H1 (cell line): ENCODE measurements around the gene CCDC71L. TPM values are rescaled to one million over a fixed set of nuclear protein-coding genes. Genes with fewer than 3 reads are reported as not detected.

ENCODE experiments used
- CTCF ChIA-PET: fragments of 300-600 bp; sonication (Branson Sonifier 250); formaldehyde crosslinking; loops from one replicate; lab custom pipeline; 2021; ENCODE audit not compliant: partially characterized antibody; lab: Charles Lee
- POLR2A ChIA-PET: fragments of 300-600 bp; sonication (Branson Sonifier 250); formaldehyde crosslinking; loops from one replicate; lab custom pipeline; 2021; ENCODE audit warnings: inconsistent platforms; ENCODE audit not compliant: partially characterized antibody; lab: Charles Lee
- DNase-seq, 2 experiments: peaks; one replicate each; pipeline versions ENCODE4 v3.0.0 to v3.0.0-alpha.2; 2010 to 2022; ENCODE audit warnings: low spot score in 2 of 2, low read depth in 1 of 2, mixed read lengths in 1 of 2
- FAIRE-seq: peaks from 2 replicates; lab custom pipeline; 2011; peaks lifted over from hg19 to GRCh38; lab: Jason Lieb, UNC
- H2AFZ ChIP-seq: 2 replicates; pipeline ENCODE4 v1.8.1; 2012; ENCODE audit warnings: low read length, inconsistent platforms
- H2AK5ac ChIP-seq: 2 replicates; pipeline ENCODE4 v1.6.1; 2013; ENCODE audit warnings: low read depth, low read length
- H2BK120ac ChIP-seq: replicated peaks from 2 replicates; pipeline ENCODE3; 2013; ENCODE audit warnings: low read depth, low read length, inconsistent platforms
- H2BK12ac ChIP-seq: 2 replicates; pipeline ENCODE4 v1.6.1; 2013; ENCODE audit warnings: low read depth, low read length
- H2BK15ac ChIP-seq: 2 replicates; pipeline ENCODE4 v1.6.1; 2013; ENCODE audit warnings: low read length
- H2BK20ac ChIP-seq: 2 replicates; pipeline ENCODE4 v1.6.1; 2013; ENCODE audit warnings: low read length
- H2BK5ac ChIP-seq: 2 replicates; pipeline ENCODE4 v1.6.1; 2013; ENCODE audit warnings: low read depth, low read length
- H3K14ac ChIP-seq: 2 replicates; pipeline ENCODE4 v1.6.1; 2013; ENCODE audit warnings: inconsistent platforms; ENCODE audit not compliant: insufficient read length
- H3K18ac ChIP-seq: 2 replicates; pipeline ENCODE4 v1.6.1; 2013; ENCODE audit warnings: low read length; ENCODE audit errors: extremely low read depth
- H3K23ac ChIP-seq: 2 replicates; pipeline ENCODE4 v1.6.1; 2013; ENCODE audit warnings: inconsistent platforms; ENCODE audit not compliant: insufficient read length
- H3K23me2 ChIP-seq: 2 replicates; pipeline ENCODE4 v1.6.1; 2013; ENCODE audit warnings: low read depth, low read length
- H3K27ac ChIP-seq: 2 replicates; pipeline ENCODE4 v1.6.1; 2011; ENCODE audit warnings: low read depth, low read length, inconsistent platforms
- H3K27me3 ChIP-seq, 4 experiments: replicated peaks in 1 of 4; 1 replicate in 1 of 4; 2 replicates in 3 of 4; pipeline versions ENCODE4 v1.6.1 to v1.8.1; 2011 to 2013; ENCODE audit warnings: low read length in 3 of 4, mild to moderate bottlenecking in 3 of 4, inconsistent platforms in 2 of 4, mixed read lengths in 2 of 4, moderate library complexity in 1 of 4; ENCODE audit not compliant: control insufficient read depth in 3 of 4, insufficient read depth in 3 of 4; ENCODE audit errors: extremely low read depth in 1 of 4
- H3K36me3 ChIP-seq, 4 experiments: 2 replicates each; pipeline versions ENCODE4 v1.6.1 to v1.8.1; 2011 to 2013; ENCODE audit warnings: mild to moderate bottlenecking in 4 of 4, low read length in 3 of 4, moderate library complexity in 2 of 4, control low read depth in 1 of 4, inconsistent platforms in 1 of 4; ENCODE audit not compliant: insufficient read depth in 4 of 4, control insufficient read depth in 2 of 4
- H3K4ac ChIP-seq: replicated peaks from 2 replicates; pipeline ENCODE3; 2013; ENCODE audit warnings: low read length, low read depth, mixed read lengths, inconsistent platforms; ENCODE audit not compliant: insufficient read length
- H3K4me1 ChIP-seq, 4 experiments: replicated peaks in 1 of 4; 1 replicate in 1 of 4; 2 replicates in 3 of 4; pipeline versions ENCODE4 v1.6.1 to v1.8.1; 2011 to 2013; ENCODE audit warnings: low read length in 3 of 4, inconsistent platforms in 2 of 4, mixed read lengths in 1 of 4; ENCODE audit not compliant: insufficient read depth in 4 of 4, control insufficient read depth in 3 of 4
- H3K4me2 ChIP-seq, 2 experiments: 2 replicates each; pipeline versions ENCODE4 v1.6.1 to v1.8.1; 2011 to 2013; ENCODE audit warnings: low read depth in 2 of 2, low read length in 2 of 2, control low read depth in 1 of 2, inconsistent platforms in 1 of 2, mild to moderate bottlenecking in 1 of 2; ENCODE audit not compliant: insufficient read depth in 1 of 2
- H3K4me3 ChIP-seq, 4 experiments: fragments of 200-600, 300-600 bp in 1 of 4; sonication (generic), shearing (Covaris generic), sonication (Bioruptor Twin) in 1 of 4; 2 replicates each; pipeline versions ENCODE4 v1.5.1 to v1.8.1; 2011 to 2016; ENCODE audit warnings: low read length in 4 of 4, low read depth in 3 of 4, control low read depth in 2 of 4, inconsistent platforms in 2 of 4, mild to moderate bottlenecking in 2 of 4, mixed read lengths in 1 of 4, moderate library complexity in 1 of 4; ENCODE audit not compliant: insufficient read depth in 2 of 4; ENCODE audit errors: extremely low read depth in 1 of 4
- H3K56ac ChIP-seq: replicated peaks from 2 replicates; pipeline ENCODE3; 2013; ENCODE audit warnings: low read depth, mild to moderate bottlenecking, mixed read lengths, low read length, inconsistent platforms; ENCODE audit not compliant: insufficient read length
- H3K79me1 ChIP-seq: 2 replicates; pipeline ENCODE4 v1.6.1; 2013; ENCODE audit warnings: low read depth, low read length, control low read depth
- H3K79me2 ChIP-seq, 2 experiments: 2 replicates each; pipeline versions ENCODE4 v1.6.1 to v1.8.1; 2012 to 2013; ENCODE audit warnings: low read length in 2 of 2, mild to moderate bottlenecking in 2 of 2, inconsistent platforms in 1 of 2; ENCODE audit not compliant: insufficient read depth in 2 of 2, control insufficient read depth in 1 of 2
- H3K9ac ChIP-seq, 4 experiments: replicated peaks in 1 of 4; 1 replicate in 1 of 4; 2 replicates in 3 of 4; pipeline versions ENCODE4 v1.6.1 to v1.8.1; 2011 to 2013; ENCODE audit warnings: low read depth in 3 of 4, low read length in 3 of 4, control low read depth in 2 of 4, mild to moderate bottlenecking in 2 of 4, moderate library complexity in 2 of 4, inconsistent platforms in 1 of 4; ENCODE audit errors: extremely low read depth in 1 of 4
- H3K9me3 ChIP-seq, 2 experiments: 2 replicates each; pipeline versions ENCODE4 v1.6.1 to v1.8.1; 2012 to 2013; ENCODE audit warnings: mild to moderate bottlenecking in 2 of 2, moderate library complexity in 2 of 2, control low read depth in 1 of 2, inconsistent platforms in 1 of 2, low read depth in 1 of 2, low read length in 1 of 2, mixed read lengths in 1 of 2; ENCODE audit not compliant: insufficient read depth in 2 of 2
- H4K20me1 ChIP-seq, 2 experiments: replicated peaks in 1 of 2; 2 replicates each; pipeline versions ENCODE3 to v1.8.1; 2011 to 2013; ENCODE audit warnings: inconsistent platforms in 2 of 2, low read length in 2 of 2, mild to moderate bottlenecking in 1 of 2; ENCODE audit not compliant: insufficient read depth in 2 of 2, control insufficient read depth in 1 of 2
- H4K5ac ChIP-seq: 2 replicates; pipeline ENCODE4 v1.6.1; 2013; ENCODE audit warnings: low read length, low read depth, mixed read lengths, inconsistent platforms; ENCODE audit not compliant: insufficient read length
- H4K8ac ChIP-seq: 2 replicates; pipeline ENCODE4 v1.8.0; 2013; ENCODE audit warnings: mild to moderate bottlenecking, moderate library complexity, low read length, inconsistent platforms; ENCODE audit not compliant: insufficient read depth; ENCODE audit errors: extremely low read depth
- H4K91ac ChIP-seq: replicated peaks from 2 replicates; pipeline ENCODE3; 2013; ENCODE audit warnings: low read length, mixed read lengths, inconsistent platforms; ENCODE audit not compliant: insufficient read length
- CTBP2 ChIP-seq: IDR thresholded peaks from 2 replicates; pipeline ENCODE4 v1.7.0; 2011; ENCODE audit warnings: borderline replicate concordance, mild to moderate bottlenecking, moderate library complexity, mixed read lengths, low read length; ENCODE audit not compliant: insufficient read depth, insufficient read length
- POLR2A ChIP-seq, 2 experiments: IDR thresholded peaks; 1 replicate in 1 of 2; 2 replicates in 1 of 2; pipeline ENCODE4 v1.6.1; 2011; ENCODE audit warnings: low read depth in 2 of 2, low read length in 2 of 2, mild to moderate bottlenecking in 2 of 2; ENCODE audit errors: control extremely low read depth in 1 of 2
- RNF2 ChIP-seq: fragments of 200-900, 300-1000 bp; sonication (generic); IDR thresholded peaks from 2 replicates; pipeline ENCODE4 v1.7.1; 2016; ENCODE audit warnings: borderline replicate concordance, low read depth, mild to moderate bottlenecking, antibody characterized with exemption, low read length; ENCODE audit not compliant: poor library complexity, severe bottlenecking; ENCODE audit errors: missing control alignments
- RXRA ChIP-seq: IDR thresholded peaks from 2 replicates; pipeline ENCODE4 v1.6.1; 2011; ENCODE audit warnings: low read depth, mild to moderate bottlenecking, low read length, moderate library complexity; ENCODE audit not compliant: insufficient read depth
- TEAD4 ChIP-seq: IDR thresholded peaks from 2 replicates; pipeline ENCODE4 v1.6.1; 2012; ENCODE audit warnings: low read depth, low read length, inconsistent platforms, mixed read lengths
- WGBS, 2 experiments: shearing (Covaris generic) in 1 of 2; methylation state at CpG; one replicate each; pipeline versions ENCODE4 v1.1.6 to v1.1.7; 2013 to 2015; ENCODE audit warnings: low lambda C conversion rate in 2 of 2, mixed read lengths in 2 of 2, inconsistent platforms in 1 of 2, low coverage in 1 of 2, missing lambda C conversion rate in 1 of 2; ENCODE audit not compliant: insufficient replicate concordance in 2 of 2, insufficient coverage in 1 of 2, insufficient read length in 1 of 2; ENCODE audit errors: extremely low coverage in 1 of 2, missing lambda C conversion rate in 1 of 2; 5-methylcytosine and 5-hydroxymethylcytosine counted together
- polyA plus RNA-seq, 7 experiments: library from polyadenylated mRNA; depleted of rRNA in 3 of 7; stranded (reverse) in 5 of 7; unstranded in 2 of 7; fragments of >200 nt in 5 of 7; fragments of 200-250 nt in 2 of 7; gene quantifications; 1 replicate in 5 of 7; 2 replicates in 1 of 7; 4 replicates in 1 of 7; pipeline versions ENCODE4 v1.2.1 to v1.2.3, GENCODE V29; 2011 to 2013; ENCODE audit warnings: missing spikeins in 2 of 7, mixed read lengths in 2 of 7
- total RNA-seq: library from RNA; stranded (reverse); fragmentation: NEBNext Ultra II Directional; extraction: Animal tissue kit (Norgen Biotek cat#: 25700); gene quantifications from 2 replicates; pipeline ENCODE4 v1.2.1, GENCODE V29; 2021
- TF ChIP-seq, protein P1 (sequence below): IDR thresholded peaks from 2 replicates; pipeline ENCODE4 v1.6.1; 2011; ENCODE audit warnings: low read length, improper control_type of control experiment

Gene CCDC71L
- total and polyA plus RNA-seq, 2 of the 8 experiments (the other 6 are each of a cell fraction or from before 2014, with no cell fraction given): 12.5 to 16.7 TPM

DNA sequence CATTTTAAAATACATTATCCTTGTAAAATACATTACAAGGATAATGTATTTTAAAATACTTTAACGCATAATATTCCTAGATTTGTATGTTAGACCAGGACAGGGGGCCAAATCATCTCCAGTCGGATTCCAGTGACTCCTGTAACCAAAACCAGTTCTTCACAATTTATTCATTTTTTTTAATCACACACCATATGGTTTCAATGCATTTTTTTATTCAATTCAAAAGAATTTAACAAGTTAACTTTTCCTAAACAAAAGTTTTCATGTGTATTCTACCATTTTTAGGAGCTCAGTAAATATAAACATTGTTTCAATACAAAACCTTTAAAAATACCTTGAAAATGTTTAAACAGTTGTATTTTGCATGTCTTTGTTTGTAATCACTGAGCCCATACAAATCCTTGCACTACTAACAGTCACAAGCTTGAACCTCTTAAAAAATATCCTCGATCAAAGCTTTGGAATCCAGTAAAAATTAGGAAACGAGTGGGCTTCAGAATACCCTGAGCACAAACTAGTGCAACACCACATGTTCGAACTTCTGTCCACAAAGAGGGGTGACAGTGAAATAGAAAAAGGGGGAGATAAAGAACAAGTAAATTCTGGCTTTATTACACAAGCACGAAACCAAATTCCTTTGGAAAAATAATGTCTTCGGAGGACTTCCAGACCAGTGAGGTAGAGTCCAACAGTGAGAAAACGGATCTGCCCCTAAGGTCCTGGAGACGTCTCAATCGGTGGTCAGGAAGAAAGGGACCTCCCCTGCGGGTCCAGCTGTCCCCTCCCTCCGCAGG, 1.6 kb downstream of the CCDC71L start:
- POLR2A ChIA-PET: interaction anchor here (1.1 to 1.9 kb wide), 3 partner anchors 77 to 483 kb away, joined by 3 to 7 read pairs (median 4); no protein-coding TSS in a partner anchor
- H3K27ac ChIP-seq: no peak overlapping the region
- TF ChIP-seq POLR2A (IDR thresholded peaks at IDR 0.05; ENCODE audit: control extremely low read depth in 1 of 2, low read depth in 2 of 2, low read length in 2 of 2) (no peak), RXRA (no peak), TEAD4 (no peak), CTBP2 (no peak), RNF2 (no peak)
- TF ChIP-seq, protein P1, sequence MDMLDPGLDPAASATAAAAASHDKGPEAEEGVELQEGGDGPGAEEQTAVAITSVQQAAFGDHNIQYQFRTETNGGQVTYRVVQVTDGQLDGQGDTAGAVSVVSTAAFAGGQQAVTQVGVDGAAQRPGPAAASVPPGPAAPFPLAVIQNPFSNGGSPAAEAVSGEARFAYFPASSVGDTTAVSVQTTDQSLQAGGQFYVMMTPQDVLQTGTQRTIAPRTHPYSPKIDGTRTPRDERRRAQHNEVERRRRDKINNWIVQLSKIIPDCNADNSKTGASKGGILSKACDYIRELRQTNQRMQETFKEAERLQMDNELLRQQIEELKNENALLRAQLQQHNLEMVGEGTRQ: no peak

More for the DNA sequence above, 1.6 kb downstream of the CCDC71L start:
- no peak overlapping the region for H2AK5ac ChIP-seq
- H3K9me3 ChIP-seq: no peaks in the 10 kb centered on the region
- no peak overlapping the region for H4K91ac ChIP-seq
- H4K20me1 ChIP-seq: no peaks in the 10 kb centered on the region
- CTCF ChIA-PET: interaction anchor here (0.7 to 4.1 kb wide), 10 partner anchors 32 to 269 kb away, joined by 3 to 27 read pairs (median 3); no protein-coding TSS in a partner anchor
- peak overlapping the region; percentile 79 to 81 for H3K4me2 ChIP-seq
- no peak overlapping the region for H2BK5ac ChIP-seq
- H3K23me2 ChIP-seq: peaks cover 6% of the 10 kb centered on the region; the same call in 1 of the 2 replicates
- H3K18ac ChIP-seq: no peak overlapping the region
- H3K14ac ChIP-seq: no peak overlapping the region
- H3K27me3 ChIP-seq: no peaks in the 10 kb centered on the region
- H3K4me3 ChIP-seq: peak overlapping the region; percentile 67 to 85 (median 73)
- no peak overlapping the region for H2BK15ac ChIP-seq
- H3K56ac ChIP-seq: no peak overlapping the region
- no peak overlapping the region for H2BK12ac ChIP-seq
- H3K4ac ChIP-seq: no peak overlapping the region
- H4K5ac ChIP-seq: no peak overlapping the region
- H3K23ac ChIP-seq: no peak overlapping the region
- no peak overlapping the region for H2AFZ ChIP-seq
- H2BK20ac ChIP-seq: no peak overlapping the region
- 34% methylated on average over 12 of the region's 12 CpGs; no CpG with 5 or more reads in 1 of the 2 experiments for WGBS, 2 experiments
- H3K4me1 ChIP-seq: no peaks in the 10 kb centered on the region
- no peak overlapping the region for H2BK120ac ChIP-seq
- no peaks in the 10 kb centered on the region for H3K36me3 ChIP-seq
- DNase-seq: no peak
- H4K8ac ChIP-seq: peak overlapping the region; percentile 74; the same call in 1 of the 2 replicates
- no peaks in the 10 kb centered on the region for H3K79me1 ChIP-seq
- peak overlapping the region; percentile 52 to 60 (median 56) for H3K9ac ChIP-seq
- no peaks in the 10 kb centered on the region for H3K79me2 ChIP-seq
- no peak for FAIRE-seq
